ENCODE results near the gene XYLT1.

The XYLT1 gene

DNA sequence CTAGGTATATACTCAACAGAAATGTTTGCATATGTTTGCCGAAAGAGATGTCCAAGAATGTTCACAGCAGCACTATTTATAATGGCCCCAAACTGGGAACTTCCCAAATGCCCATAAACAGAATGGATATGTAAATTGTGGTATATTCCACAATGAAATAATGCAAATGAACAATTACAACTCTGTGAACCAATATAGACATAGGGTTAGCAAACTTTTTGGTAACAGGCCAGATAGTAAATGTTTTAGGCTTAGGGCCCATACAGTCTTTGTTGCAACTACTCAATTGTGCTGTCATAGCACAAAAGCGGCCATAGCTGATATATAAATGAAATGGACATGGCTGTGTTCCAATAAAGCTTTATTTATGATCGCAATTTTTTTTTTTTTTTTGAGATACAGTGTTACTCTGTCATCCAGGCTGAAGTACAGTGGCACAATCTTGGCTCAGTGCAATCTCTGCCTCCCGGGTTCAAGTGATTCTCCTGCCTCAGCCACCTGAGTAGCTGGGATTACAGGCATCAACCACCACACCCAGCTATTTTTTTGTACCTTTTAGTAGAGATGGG is 16.5 kb downstream of the XYLT1 start:
- DNase-seq = no peak

DNA sequence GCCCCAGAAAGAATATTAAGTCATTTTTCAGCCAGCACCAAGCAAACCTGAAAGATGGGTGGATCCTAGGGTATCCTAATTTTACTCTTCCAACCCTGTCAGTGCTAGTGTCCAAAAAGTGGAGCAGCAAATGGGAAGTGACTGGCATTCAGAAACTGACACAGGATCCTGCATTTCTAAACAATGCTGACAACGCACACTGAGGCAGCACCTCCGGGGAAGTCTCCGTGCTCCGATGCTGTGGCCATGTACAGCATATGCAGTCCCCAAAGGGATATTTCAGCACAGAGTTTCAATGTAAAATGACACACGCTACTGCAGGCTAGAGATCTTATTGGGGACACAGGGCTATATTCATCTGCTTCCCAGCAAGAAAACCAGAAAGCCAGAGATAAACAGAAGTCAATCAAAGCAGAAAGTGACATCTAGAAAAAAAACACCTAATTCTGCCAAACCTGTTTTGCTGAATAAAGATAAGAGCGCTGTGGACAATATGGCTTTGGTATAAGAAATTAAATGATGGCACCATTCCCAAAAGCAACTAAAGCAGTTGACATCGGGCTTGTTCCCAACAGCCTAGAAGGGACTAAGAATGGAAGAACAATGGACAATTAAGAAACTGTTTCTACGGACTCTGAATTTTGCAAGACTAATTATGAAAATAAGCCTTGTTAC is 17.3 kb downstream of the XYLT1 start:
- DNase-seq = peak; percentile 22 to 63 (median 56)

- no peak for DNase-seq
Measured at GRCh38 chr16:17452922-17453321, 17.8 kb downstream of the XYLT1 start.

GRCh38 chr16:17451843-17452242 is 18.9 kb downstream of the XYLT1 start:
- peak; percentile 67 to 91 (median 82) for DNase-seq

DNA sequence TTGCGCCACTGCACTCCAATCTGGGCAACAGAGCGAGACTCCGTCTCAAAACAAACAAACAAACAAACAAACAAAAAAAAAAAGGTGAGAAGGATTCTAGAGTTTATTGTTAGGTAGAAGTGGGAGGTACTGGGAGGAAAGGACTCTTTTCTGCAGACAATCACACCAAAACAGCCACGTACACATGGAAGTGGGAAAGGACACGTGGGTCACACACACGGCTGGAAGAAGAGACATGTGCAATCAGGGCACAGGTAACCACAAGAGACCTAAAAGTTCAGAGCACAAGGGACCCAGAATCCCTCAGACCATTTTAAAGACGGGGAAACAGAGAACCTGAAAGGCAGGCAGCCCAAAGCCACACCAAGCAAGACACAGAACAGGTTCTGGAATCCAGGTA is 20.5 kb downstream of the XYLT1 start:
- DNase-seq = no peak

DNA sequence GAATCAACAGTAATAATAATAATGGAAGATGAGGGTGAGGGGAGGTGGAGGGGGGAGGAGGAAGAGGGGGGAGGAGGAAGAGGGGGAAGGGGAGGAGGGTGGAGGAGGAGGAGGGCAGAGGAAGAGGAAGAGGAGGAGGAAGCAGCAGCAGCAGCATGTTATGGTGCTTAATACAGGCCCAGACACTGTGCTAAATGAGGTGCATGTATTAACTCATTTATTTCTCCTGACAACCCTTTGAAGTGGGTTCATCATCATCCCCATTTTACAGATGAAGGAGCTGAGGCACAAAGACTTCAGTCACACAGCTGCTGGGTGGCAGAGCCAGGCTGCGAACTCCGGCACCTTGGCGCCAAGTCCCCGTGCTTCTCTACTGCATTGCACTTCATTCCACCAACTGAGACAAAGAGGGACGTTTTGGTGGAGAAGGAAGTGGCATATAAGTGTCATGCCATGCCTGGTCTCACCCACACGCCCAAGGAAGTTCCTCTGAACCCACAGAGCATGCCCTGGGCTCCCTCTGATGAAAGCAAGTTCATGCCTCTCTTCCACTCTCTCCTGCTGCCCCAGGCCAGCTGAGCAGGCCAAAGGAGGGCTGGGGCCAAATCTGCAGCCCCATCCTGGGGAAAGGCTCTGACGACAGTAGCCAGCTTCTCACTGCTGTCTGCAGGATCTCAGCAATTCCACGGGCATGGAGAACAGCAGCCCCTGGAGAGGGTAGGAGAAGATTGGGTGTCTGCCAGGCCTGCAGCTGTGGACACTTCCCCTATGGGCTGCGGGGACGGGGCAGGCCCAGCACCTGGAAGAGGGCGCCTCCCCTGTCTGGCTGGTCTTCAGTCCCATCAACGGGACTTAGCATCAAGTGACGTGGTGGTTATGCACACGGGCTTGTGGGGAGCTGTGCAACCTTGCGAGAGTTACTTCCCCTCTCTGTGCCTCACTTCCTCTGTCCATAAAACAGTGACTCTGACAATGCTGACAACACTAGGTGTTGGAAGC is 21.8 kb downstream of the XYLT1 start:
- peak; percentile 89 to 95 (median 92) for DNase-seq

DNA sequence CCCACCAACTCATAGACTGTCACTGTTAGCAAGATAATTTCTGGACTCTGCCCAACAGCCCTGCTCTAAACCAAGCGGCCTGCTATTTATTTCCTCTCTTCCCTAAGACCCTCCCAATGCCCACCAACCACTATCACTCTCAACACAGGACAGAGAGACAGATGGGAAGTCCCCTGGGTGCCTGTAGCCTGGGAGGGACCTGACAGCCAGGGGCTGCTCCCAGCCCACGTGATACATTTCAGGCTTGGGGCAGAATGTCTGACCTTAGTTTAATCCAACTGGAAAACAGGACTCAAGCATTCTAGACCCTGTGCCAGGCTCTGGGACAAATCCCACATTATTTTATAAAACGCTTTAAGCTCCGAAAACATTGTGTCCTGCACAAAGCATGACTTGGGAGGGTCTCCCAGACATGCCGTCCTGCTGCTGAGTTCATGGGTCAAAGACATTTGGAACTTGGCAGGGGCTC is 23.6 kb downstream of the XYLT1 start:
- DNase-seq = no peak

DNA sequence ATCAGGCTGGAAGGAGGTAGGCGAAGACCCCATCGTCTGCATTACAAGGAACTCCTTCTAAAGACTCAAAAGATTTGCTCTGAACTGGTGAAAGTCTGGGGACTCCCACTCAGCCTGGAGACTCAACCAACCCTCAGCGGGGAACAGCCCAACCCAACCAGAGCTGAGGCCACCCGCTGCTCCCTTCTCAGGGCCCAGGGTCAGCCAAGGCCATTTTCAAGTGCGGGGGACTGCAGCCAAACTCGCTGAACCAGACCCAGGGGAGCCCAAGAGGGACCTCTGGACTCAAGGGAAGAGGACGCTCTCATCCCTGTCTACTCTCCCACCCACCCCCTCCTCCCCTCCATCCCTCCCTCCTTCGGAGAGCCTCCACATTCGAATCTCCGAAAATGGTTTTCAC is 24.1 kb downstream of the XYLT1 start:
- DNase-seq = no peak

DNA sequence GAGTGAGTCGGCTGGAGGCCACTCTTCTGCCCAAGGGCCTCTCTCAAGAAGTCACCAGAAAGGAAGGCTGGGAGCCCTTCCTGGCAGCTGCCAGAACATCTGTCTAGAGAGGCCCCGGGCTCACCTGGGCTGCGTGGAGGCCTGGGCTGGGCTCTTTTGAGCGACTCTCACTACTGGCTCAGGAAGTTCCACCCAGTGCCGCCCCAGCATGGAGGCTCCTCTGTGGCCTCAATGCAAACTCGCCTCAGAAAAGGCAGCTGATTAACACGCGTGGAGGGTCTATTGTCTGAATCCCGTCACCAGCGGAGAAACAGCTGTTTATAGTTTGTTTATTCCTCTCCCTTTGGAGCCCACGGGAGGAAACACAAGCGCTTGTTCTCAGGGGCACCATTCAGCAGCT is 25.3 kb downstream of the XYLT1 start:
- DNase-seq = no peak

DNA sequence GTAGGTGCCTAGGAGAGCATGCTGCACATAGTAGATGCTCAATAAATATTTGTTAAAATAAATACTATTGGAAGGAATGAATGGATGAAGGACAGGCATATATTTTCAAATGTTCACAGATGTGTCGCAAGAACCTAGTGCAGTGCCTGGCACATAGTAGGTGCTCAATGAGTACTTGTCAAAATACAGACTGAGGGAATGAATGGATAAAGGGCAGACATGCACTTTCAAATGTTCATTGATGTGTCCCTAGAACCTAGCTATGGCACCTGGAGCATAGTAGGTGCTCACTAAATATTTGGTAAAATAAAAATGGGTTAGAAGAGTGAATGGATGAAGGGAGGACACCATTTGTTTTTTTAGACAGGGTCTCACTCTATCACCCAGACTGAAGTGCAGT is 26.1 kb downstream of the XYLT1 start:
- DNase-seq = no peak

DNA sequence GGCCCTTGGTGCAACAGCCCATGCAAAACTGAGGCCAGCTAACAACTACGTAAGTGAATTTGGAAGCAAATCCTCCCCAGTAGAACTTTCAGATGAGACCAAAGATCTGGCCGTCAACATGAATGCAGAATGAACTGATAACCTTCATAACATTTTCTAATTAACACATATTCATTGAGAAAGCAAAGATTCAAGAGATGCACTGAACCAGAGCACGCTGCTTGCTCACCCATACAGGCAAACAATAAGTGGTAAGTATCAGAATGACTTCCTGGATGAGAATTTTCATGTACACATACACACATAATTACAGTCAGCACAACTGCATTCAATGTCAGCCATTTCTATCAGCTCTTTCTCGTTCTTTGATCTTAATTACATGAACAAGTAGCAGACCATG is 30.6 kb downstream of the XYLT1 start:
- no peak for DNase-seq

DNA sequence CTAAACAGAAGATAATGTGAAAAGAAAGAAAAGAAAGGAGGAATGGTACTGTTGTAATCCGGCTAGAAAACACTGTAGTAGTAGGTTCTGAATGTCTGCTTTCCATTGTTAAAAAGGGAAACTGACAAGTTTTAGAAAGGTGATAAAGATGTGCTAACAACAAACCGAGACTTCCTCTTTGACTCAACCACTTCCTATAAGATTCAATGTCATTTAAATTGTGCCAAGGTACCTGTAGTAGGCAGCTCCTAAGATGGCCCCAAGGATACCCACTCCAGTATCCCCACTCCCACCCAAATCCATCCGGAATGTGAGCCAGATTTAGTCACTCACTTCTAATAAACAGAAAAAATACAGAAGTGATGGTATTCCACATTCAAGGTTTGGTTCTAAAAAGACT is 31.2 kb downstream of the XYLT1 start:
- DNase-seq = no peak

GRCh38 chr16:17437981-17438380 is 32.8 kb downstream of the XYLT1 start:
- DNase-seq = peak in 2 of 4 experiments; percentile 27 to 30

GRCh38 chr16:17437127-17437720 is 33.5 kb downstream of the XYLT1 start:
- no peak for DNase-seq

- DNase-seq = no peak
Measured at GRCh38 chr16:17435318-17435717, 35.4 kb downstream of the XYLT1 start.

DNA sequence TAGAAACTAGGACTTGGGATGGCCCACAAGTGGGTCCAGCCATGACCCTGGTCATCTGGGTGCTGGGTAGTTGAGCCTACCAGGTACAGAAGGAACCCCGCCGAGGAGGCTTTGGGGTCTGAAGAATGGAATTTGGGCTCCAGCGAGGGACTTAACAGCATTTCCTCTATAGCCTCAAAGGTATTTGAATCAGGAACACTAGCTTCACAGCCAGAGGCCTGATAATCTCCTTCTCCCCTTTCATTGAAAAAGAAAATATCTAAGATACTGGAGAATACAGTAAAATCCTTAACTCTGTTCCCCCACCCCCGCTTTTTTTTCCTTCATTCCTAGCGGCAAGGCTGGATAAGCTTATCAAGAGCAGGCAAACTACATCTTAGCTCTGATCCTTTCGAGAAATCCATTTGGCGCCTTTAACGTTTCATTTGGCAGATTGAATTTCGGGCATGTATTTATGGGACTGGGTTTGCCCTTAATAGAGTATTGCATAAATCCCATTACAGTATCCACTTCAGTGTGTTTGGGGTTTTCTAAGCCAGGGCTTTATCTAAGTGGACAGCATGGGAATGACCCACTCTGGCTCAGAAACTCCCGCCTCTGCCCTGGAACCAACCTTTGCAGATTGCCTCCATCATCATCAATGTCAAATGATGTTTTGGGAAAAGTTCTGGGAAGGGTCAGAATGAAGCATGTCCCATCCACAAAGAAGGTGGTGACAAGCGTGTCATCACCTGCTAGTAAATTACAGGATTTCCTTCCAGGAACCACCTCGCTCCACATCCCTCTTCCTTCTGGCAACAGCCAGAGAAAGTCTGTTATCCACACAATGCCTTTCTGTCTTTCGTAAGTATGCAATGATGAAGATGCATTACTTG is 36.9 kb downstream of the XYLT1 start:
- no peak for DNase-seq

DNA sequence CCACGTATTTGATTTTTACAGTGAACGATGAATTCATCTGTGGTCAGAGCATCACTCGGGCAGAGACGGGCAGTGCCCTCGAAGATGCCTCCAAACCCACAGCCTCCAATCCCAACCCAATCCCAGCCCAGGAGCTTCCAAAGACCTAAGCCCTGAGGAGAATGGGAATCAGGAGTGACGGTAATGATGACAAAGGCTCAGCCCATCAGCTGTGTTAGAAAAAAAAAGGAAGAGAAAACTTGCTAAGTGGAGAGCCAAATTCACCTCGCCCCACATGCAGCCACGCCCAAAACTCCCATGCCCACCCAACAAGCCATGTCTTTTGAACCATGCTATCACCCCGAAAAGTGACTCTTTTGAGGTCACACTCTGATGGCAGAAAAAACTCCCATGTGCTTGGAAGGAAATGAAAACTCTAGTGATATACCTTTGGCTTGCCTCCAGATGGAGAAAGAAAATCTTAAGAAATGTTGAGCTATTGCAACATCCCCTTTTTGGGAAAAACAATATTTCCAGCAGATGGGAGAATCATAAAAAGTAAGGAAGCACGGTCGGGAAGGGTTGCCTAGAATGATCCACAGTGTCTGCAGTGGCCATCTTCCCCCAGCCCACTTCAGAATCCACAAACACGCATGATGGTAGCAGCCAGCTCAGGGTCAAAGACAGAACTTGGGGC is 37.7 kb downstream of the XYLT1 start:
- DNase-seq = no peak

DNA sequence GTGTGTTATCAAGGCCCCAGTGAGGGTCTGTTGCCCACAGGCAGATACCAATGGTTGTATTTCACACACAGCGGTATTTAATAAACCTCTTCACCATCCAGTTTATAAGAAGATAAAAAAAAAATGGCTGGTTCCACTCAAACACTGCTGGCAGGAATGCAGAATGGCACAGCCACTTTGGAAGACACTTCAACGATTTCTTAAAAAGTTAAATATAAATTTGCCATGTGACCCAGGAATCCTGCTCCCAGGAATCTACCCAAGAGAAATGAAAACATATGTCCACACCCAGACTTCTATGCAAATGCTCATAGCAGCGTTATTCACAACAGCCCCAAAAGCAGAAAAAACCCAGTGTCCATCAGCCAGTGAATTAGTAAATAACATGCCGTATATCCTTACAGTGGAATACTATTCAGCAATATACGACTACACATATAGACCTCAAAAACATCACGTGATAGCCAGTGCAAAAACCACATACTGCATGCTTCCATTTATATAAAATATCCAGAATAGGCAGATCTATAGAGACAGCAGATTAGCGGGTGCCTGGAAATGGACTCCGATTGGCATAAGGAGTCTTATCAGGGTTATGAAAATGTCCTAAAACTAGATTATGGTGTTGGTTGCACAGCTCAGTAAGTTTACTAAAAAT is 38.7 kb downstream of the XYLT1 start:
- no peak for DNase-seq

GRCh38 chr16:17431012-17431411 is 39.7 kb downstream of the XYLT1 start:
- DNase-seq = no peak

GRCh38 chr16:17426451-17426850 is 44.3 kb downstream of the XYLT1 start:
- no peak for DNase-seq

DNA sequence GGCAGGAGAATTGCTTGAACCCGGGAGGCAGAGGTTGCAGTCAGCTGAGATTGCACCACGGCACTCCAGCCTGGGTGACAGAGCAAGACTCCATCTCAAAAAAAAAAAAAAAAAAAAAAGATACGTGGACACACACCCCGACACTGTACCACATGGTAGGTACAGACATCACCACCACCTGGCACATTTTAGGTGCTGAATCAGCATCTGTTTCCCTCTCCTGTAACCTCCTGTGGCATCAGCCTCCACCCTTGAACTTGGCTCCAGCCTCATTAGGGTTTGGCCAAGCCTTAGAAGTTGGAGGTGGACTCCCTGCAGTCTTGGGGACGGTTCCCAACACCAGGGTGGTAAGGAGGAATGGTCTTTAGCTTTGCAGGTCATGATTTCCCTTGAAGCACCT is 46.0 kb downstream of the XYLT1 start:
- DNase-seq = no peak
